ENCODE data around the gene S100A16.

S100A16 gene

DNA sequence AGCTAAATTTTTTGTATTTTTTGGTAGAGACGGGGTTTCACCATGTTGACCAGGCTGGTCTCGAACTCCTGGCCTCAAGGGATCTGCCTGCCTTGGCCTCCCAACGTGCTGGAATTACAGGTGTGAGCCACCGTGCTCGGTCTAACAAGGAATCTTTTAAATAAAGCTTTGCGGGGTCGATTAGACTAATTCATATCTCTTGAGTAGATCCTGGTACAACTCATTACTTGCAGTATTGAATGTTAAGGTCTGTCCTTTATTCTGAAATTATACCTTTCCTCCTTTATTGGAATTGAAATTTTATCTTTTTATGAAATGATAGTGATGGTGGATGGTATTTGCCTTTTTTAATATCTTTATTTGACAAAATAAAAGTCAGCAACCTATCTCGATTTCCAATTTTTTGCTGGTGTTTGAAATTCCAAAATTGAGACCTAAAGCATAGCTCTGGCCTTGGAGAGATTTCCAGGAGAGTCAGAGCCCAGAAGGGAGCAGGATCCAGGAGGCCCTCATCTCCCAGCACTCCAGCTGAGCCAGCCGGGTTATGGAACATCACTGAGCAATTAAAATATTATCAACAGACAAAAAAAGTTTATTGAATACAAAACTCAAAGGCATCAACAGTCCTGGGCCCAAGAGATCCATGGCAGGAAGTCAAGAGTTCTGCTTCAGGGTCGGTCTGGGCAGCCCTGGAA lies 52.0 kb downstream of the S100A16 start:
- DNase-seq, result no peak

DNA sequence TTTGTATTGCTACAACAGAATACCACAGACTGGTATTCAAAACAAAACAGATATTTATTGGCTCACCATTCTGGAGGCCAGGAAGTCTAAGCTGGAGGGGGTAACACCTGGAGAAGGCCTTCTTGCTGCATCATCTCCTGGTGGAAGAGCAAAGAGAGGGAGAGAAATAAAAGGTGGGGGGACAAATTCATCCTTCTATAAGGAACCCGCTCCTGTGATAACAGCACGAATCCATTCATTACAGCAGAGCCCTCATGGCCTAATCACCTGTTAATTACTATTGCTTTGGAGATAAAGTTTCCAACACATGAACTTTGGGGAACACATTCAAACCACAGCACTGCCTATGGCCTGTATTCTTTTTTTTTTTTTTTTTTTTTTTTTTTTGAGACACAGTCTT lies 52.7 kb downstream of the S100A16 start:
- no peak for DNase-seq

DNA sequence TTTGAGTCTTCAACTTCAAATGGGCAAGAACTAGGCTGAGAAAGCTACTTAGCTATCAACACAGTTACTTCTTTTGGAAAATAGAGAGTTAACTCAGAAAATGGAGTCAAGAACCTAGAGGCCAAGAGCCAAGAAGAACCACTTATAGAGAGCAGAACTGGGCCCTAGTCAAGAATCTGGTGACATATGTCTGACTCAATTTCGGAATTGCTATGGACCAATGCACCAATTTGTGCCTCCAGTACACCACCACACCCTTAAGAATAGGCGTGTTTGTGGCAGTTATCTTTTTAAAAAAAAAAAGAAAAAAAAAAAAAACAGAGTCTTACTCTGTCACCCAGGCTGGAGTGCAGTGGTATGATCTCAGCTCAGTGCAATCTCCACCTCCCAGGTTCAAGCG lies 55.1 kb downstream of the S100A16 start:
- DNase-seq, result no peak

Measured in stimulated activated CD4-positive, alpha-beta T cell treated with anti-CD3 and anti-CD28 coated beads, Interleukin-4, amount 100 ng/mL, for 4 hours (primary cell).